GM18517 (cell line): ENCODE data around the gene TNRC6C.
"Not testable (repeated sequence)": the region's sequence is repeated elsewhere in the genome, so short reads cannot be mapped to it uniquely, and the experiment has no call there.

Source experiments
- ATAC-seq: cut with Tn5 transposase; IDR thresholded peaks from one replicate; pipeline ENCODE4 v1.9.1; 2021; ENCODE audit warnings: mild to moderate bottlenecking, moderate library complexity; ENCODE audit not compliant: unreplicated experiment

TNRC6C gene

DNA sequence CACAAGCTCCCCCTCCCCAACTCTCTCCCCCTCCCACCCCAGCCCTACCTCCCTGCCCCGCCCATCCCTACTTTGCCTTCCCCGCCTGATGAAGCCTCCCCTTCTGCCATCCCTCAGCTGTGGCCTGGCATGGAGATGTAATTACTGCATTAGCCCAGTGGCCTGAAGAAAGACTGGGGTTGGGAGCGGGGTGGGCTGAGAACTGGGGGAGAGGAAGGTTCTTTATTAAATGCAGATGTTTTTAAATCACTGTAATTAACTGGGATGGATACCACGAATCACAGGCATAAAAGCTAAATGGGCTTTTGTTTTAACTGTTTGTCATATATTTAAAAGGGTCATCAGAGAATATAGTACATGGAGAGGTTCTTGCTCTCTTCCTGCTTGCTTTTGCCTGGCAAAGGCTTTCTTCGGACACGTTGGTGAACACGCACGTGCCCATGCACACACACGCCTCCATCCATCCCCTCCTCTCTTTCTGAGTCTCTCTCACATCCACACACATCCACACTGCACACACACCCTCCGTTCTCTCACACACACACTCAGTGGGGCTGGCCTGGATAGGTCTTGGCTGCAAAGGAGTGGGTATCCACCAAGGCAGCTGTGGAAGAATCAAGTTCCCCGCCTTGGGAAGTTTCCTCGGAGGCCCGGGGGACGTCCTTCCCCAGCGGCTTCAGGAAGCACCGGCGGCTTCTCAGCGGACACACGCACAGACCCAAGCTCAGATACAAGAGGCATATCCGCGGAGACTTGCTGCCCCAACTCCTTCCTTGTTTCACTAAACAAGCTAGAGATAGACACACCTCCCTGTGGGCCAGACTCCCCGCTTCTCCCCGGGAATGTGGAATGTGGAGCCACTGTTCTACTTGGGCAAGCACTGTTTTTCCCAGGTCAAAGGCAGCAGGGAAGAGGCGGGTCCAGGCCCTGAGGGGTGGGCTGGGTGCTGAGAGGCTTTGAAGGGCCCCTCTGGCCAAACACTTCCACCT, 27.4 kb upstream of the TNRC6C start:
- no peak for ATAC-seq

GRCh38 chr17:77933777-77934398, 24.6 kb upstream of the TNRC6C start:
- no peak for ATAC-seq

DNA sequence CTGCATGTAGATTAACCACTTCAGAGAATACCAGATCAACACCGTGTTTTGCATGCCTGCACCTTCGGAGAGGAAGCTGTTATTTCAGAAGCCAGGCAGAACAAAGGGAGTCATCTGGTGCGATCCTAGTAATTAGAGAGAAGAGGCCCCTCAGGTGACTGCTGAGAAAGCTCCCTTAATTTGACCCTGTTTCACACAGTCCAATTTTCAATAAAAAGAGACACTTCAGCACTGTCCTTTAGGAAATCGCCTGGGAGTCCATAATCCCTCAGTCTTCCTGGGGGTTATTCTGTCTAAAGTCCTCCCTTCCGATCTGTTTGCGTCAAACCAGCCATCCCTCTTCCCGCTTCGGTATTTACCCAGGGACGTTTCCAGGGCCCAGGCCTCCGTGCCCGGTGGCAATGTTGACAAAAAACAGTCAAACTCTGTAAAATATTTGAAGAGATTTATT, 23.4 kb upstream of the TNRC6C start:
- no peak for ATAC-seq

DNA sequence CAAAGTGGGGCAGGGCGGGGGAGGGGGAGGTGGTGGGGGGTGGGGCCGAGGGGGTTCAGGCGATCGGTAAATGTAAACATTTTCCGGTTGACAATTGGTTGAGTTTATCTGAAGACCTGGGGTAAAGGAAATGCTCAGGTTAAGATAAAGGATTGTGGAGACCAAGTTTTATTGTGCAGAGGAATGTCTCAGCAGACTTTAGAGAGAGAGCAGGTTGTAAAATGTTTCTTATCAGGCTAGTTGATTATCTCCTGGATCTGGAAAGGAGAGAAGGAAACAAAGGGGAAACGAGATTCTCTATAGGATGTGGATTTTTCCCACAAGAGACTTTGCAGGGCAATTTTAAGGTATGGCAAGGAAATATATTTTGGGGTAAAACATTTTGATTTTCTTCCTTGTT, 22.8 kb upstream of the TNRC6C start:
- not testable (repeated sequence) for ATAC-seq

GRCh38 chr17:77936881-77937280, 21.6 kb upstream of the TNRC6C start:
- no peak for ATAC-seq

GRCh38 chr17:77941004-77941403, 17.5 kb upstream of the TNRC6C start:
- ATAC-seq = no peak

GRCh38 chr17:77942112-77942988, 16.2 kb upstream of the TNRC6C start:
- ATAC-seq = no peak

DNA sequence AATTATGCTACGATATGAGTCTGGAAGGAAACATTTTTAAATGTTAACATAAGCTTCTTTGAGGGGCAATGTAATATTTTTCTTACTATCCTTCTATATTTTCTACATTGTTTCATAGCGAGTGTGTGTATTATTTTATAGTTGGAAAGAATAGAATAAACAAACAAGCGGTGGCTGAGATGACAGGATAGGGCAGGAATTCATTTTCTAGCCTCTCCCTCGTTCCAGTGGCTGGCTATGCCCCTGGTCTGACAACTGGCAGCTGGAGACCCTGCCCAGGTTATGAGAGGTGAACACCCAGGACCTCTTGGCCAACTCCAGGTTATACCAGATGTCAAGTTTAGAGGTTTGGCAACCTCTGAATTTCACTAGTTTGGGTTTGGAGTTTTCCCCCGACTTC, 14.5 kb upstream of the TNRC6C start:
- no peak for ATAC-seq

DNA sequence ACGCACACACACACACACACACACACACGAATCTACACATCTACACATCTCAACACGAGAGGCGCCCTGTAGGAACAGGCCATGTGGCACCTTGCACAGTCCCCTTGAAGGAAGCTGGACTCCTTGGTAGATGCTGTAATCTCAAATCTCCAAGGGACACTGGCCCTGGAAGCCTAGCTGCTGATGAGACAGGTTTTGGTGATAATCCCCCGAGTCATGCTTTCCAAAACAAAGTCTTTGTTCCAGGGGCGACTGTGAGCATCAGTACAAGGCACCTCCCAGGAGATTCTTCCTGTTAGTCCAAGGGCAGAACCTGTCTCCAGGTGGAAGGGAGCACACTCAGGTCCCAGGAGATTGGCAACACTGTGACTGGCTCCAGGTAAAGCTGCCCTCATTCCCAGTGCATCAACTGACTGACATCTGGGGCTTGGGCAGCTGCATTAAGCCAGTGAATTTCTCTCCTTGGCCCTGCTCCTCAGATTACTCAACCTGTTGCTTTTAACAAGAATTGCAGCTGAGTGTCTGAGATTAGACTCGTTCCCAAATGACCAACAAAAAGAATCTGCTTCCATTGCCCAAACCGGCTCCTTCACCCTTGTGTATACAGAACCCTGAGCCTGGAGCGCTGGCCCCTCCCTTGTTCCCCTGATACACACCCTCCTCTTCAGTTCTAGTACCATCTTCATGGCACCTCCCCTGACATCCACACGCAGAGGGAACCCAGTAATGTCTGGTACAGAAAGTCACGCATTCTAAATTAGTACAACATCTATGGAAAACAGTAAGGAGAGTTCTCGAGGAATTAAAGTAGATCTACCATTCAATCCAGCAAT, 13.9 kb upstream of the TNRC6C start:
- ATAC-seq = no peak

DNA sequence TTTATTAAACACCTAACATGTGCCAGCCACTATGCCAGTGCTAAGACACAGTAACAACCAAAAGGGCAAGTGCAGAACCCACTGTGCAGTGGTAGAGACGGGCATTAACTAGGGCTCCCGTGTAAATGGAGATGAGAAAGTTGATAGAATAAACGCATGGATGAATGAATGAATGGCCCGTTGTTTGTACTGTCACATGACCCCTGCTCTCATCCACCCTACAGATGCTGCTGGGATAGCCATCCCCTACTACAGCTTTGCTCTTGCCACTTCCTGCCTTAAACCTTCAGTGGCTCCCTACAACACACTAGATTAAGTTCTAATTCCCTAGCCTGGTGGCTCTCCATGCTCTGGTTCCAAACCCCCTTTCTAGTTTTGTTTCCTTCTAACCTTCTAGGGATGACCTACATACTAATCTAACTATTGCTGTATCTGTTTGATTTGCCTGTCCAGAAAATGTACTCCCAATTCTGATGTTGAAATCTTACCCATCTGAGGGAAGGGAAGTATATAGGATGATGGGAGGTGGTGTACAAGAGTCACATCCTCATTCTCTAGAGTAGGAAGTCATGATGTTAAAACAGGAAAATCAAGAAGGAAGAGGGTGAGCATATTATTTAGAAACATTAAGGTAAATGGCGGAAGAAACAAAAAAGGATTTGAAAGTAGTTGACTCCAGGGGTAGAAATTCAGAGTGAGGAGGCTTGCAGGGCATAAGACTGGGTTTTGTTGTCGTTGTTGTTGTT, 11.4 kb upstream of the TNRC6C start:
- ATAC-seq = no peak

DNA sequence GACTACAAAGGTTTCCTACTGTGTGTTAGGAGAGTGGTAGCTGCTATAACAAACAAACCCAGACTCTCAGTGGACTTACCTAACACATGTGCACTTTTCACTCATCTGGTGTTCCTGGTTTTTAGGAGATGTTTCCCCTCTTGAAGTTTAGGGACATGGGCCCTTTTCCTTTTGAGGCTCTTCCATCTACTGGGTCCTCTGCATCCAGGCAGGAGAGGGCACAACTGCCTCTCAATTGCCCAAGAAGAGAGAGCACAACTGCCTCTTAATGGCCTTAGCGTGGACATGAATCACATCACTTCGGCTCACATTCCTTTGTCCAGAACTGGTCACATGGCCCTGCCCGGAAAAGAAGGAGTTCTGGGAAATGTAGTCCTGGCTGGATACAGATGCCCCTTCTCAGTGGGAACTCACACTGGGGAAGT, 9.8 kb upstream of the TNRC6C start:
- ATAC-seq = no peak

DNA sequence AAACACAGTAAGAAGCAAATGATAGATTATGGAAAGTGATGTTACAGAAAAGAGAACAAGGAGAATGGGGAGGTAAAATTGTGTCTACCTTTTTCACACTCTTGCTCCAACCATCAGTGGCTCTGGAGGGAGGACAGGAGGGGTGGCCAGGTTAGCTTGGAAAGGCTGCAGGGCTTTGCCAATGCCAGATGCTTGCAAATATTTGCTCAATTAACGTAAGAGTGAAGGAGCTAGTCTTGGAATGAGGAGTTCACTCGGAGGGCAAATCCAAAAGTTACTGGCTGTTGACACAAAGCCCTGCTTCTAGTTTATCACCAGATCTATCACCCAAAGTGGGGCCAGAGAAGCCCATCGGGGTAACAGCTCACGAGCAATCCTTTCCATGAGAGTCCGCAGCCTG, 7.4 kb upstream of the TNRC6C start:
- no peak for ATAC-seq

GRCh38 chr17:77952368-77952767, 6.1 kb upstream of the TNRC6C start:
- ATAC-seq = no peak

- no peak for ATAC-seq
Observed at GRCh38 chr17:77957235-77957856, 1.2 kb upstream of the TNRC6C start.

DNA sequence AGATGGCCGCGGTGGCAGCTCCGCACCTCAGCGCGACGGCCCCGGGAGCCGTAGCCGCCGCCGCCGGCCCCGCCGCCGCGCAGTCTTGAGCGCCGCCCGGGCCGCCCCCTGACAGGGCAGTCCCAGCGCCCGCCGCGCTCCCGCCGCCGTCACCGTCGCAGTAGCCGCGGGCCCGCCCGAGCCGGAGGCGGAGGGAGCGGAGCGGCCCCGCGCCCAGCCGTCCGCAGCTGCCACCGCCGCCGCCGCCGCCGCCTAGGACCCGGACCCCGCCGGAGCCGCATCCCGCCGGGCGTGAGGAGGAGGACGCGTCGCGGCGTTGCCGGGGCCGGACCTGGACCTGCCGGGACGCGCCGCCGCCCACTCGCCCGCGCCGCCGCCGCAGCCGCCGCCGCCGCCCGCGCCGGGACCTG, 218 bp downstream of the TNRC6C start:
- peak; percentile 32 for ATAC-seq

DNA sequence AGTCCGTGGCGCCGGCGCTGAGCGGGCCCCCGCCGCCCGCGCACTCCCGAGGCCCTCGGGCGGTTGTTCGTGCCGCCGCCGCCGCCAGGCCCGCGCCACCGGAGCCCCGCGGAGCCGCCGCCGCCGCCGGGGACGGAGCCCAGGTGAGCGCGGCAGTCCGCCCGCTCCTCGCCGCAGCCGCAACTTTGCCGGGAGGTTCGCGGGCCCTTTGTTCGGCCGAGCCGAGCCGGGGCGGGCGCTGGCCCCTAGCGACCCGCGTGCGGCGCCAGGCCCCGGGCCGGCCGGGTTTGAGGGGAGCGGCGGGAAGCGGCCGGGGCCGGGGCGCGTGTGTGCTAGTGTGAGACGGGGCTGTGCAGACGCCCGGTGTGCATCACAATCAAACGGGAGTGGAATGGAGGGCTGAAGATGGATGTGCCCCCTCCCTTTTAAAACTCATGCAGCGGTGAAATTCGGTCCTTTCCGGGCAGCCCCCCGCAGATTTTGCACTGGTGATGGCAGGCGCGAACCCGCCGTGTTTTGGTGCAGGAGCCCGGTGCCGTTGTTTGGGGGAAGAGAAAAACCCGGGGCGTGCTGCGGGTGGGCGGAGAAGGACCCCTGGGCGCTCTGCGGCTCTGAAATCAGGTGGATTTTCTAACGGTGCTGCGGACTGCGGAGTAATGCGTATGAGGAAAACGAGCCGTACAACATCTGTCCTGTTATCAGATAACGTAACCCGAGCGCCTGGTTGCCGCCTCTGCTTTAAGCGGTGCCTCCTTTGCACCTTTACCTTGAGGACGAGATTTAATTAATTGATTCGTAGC, 823 bp downstream of the TNRC6C start:
- peak; percentile 9 for ATAC-seq

DNA sequence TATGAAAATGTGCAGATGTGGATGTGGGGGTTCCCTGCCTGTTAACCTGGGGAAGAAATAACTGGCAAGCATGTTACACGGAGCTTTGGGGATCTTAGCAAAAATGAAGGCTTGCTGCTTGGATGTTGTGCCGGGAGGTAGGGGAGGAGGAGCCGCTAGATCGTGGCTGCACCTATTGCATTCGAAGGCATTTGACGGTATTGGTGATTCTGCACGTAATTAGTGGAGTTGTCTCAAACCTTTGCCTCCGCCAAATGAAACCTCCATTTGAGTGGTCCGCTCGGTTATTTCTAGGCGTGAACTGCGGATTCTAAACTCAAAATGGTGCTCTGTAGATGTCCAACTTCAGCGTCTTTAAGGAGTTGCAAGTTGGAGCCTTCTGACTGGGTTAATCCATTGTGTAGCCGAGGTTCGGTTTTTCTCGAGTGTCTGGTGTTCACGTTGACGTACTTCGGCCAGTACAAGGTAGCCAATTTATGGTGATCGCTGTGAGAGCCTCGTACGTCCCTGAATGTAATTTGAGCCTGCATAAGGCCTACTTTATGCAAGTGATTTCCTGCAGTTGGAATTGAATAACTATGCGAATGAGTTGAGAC, 1.5 kb downstream of the TNRC6C start:
- no peak for ATAC-seq

GRCh38 chr17:77961741-77962140, 3.2 kb downstream of the TNRC6C start:
- no peak for ATAC-seq
